Skin of body (tissue), 2 donors: ENCODE data around the gene SLC35A5. TPM values are rescaled to one million over a fixed set of nuclear protein-coding genes. Genes with fewer than 3 reads are reported as not detected.
A peak's percentile ranks its signal among the peaks of the same experiment; 100 is the strongest.

ENCODE experiments used
- DNase-seq: peaks from one replicate; lab custom pipeline; 2025; lab: John Stamatoyannopoulos, UW
- total RNA-seq: library from RNA; depleted of rRNA; stranded (reverse); fragments of >200 nt; gene quantifications from one replicate; pipeline ENCODE4 v1.2.3, GENCODE V29; 2014

SLC35A5 gene
- total RNA-seq, 1 donor from 2014 or later = 22.6 TPM

DNA sequence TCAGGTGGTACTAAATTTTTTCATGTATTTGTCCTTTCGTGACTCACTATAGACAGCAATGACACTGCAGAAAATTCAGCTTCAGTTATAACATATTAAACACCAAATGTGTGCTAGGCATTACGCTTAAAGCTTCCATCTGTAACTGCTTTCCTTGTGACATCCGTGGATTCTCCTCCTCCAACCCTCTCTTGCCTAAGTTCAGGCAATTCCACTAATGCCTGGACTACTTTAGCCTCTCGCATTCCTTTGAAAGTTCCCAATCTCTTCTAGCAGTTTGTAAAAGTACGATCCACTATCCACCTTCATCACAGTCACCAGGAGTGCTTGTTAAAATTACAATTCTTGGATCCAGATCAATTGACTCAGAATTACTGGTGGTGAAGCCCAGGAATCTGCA lies 61.4 kb downstream of the SLC35A5 start:
- no peak for DNase-seq

- no peak for DNase-seq
Measured at GRCh38 chr3:112623717-112624116, 61.9 kb downstream of the SLC35A5 start.

- peak; percentile 71 for DNase-seq
Measured at GRCh38 chr3:112627419-112627818, 65.6 kb downstream of the SLC35A5 start.

DNA sequence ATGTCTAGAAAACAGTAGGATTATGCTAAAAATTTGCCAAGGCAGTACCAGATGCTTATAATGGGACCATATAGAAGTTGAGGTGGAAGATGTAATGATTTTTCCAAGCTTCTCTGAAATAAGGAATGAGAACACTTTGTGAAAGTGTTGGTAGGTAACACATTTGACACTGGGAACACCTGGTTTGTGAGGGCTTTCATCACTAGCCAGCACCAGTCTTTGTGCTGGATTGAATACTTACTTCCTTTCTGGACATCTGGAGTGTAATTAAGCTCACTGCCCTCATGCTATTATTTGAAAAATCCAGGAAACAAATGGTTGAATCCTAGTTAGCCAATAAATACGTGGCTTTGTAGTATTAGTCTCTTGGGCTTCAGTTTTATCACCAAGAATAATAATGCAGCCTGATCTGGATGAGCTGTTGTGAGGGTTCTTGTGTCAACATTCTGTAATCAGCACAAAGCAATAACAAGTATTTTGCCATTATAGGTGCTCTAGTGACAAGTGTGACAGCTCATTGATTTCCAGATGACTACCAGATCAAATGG lies 66.1 kb downstream of the SLC35A5 start:
- DNase-seq = no peak

DNA sequence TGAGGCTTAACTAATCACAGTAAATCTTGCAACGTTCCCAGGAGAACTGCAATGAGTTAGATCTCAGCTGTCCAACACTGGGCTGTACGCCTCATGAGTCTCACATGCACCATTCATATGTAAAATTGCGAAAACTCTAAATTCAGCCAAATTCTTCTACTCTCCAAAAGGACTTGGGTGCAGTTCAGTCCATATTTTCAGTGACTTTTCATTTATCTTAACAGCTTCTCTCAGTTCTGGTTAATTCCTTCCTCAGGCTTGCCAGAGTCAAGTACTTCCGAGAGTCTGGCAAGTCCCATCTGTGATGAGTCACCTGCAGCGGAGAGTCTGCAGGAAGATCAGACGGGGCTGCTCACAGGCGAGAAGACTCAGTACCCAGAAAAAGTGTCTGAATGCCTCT lies 67.6 kb downstream of the SLC35A5 start:
- peak; percentile 91 for DNase-seq

- DNase-seq = no peak
Measured at GRCh38 chr3:112631257-112631656, 69.4 kb downstream of the SLC35A5 start.

- DNase-seq = no peak
Measured at GRCh38 chr3:112632596-112632995, 70.8 kb downstream of the SLC35A5 start.

GRCh38 chr3:112633191-112633590 lies 71.3 kb downstream of the SLC35A5 start:
- DNase-seq = no peak

DNA sequence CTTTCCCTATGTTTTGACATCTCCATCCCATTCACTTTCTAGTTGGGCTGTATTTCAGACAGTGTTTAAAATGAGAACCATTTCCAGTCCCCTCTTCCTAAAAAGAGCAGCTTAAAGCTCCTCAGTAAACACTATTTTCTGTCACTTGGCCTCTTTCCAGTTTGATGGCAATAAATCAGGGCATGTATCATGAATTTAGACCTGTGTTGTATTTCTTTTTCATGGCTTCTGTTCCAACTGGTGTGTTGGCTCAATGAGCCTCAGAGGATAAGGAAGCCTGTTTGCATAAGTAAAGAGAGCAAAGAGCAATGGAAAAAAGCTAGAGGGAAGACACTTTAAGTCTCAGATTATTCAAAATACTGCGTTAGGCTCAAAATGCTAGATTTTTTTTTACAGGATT lies 71.9 kb downstream of the SLC35A5 start:
- DNase-seq = peak; percentile 21

DNA sequence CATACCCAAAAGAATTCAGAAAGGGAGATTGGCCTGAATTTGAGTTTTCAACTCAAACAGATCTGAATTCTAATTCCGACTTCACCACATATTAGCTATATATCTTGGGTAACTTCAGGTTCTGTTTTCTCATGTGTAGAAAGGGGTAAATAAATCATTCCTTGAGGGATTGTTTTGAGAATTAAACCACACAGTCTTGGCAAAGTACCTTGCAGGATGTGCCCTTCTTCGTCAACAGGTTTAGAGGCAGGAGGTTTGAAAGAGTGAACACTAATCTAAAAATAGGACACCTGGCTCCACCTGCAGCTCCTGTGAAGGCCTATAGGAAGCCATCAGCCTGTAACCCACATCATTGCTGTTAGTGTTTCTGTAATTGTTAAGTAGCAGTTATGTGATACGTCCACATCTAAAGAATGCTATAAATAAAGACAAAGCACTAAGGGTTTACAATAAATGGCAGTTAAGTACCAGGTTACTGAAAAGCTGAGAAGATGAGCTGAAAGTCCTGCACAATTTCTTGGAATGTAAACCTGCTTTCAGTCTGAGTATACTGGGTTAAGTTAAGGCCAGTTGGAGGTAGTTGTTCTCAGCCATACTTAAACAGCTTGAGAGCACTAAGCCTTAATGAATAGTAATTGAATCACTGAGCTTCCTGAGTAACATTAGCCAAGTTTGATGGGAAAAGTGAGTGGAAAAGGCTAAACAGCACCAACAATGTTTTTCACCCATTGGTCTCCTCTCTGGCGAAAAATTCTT lies 73.1 kb downstream of the SLC35A5 start:
- no peak for DNase-seq

Other genes with a start within 250 kb of the SLC35A5 start
- 12.2 TPM for gene CD200, start 228.9 kb upstream of the SLC35A5 start, total RNA-seq
- gene BTLA, start 62.6 kb upstream of the SLC35A5 start, total RNA-seq = 0.79 TPM
- gene ATG3, start 83 bp upstream of the SLC35A5 start, total RNA-seq = 44.0 TPM
- gene CCDC80, start 79.1 kb downstream of the SLC35A5 start, total RNA-seq = 201 TPM